OCI-LY3 (cell line): ENCODE results near the gene LARP1.

ENCODE experiments used
- CTCF ChIP-seq: fragments of 200-600, 300-600 bp; sonication (generic); IDR thresholded peaks from 2 replicates; pipeline ENCODE4 v1.5.1; 2014; ENCODE audit warnings: antibody characterized with exemption, low read length, low read depth
- EZH2phosphoT487 ChIP-seq: fragments of 200-600 bp; shearing (Covaris generic); IDR thresholded peaks from 2 replicates; pipeline ENCODE4 v1.6.1; 2018; ENCODE audit warnings: antibody characterized with exemption, mixed run types, low read depth

GRCh38 chr5:154751854-154752253 is 3.3 kb upstream of the LARP1 start:
- TF ChIP-seq CTCF: no peak
- TF ChIP-seq EZH2phosphoT487: no peak
